Neuronal stem cell (in vitro differentiated cells): ENCODE data around the gene OTOGL.

ENCODE experiments used
- DNase-seq: peaks from one replicate; pipeline ENCODE4 v3.0.0-alpha.2; 2013; ENCODE audit warnings: low spot score
- H2AFZ ChIP-seq: one replicate; pipeline ENCODE4 v1.6.1; 2013; ENCODE audit warnings: mild to moderate bottlenecking, low read length, inconsistent platforms
- H2AK5ac ChIP-seq: 2 replicates; pipeline ENCODE4 v1.6.1; 2013; ENCODE audit warnings: low read depth, mild to moderate bottlenecking, inconsistent platforms, low read length, moderate library complexity, mixed read lengths
- H2BK120ac ChIP-seq: 2 replicates; pipeline ENCODE4 v1.6.1; 2013; ENCODE audit warnings: low read depth, mild to moderate bottlenecking, inconsistent platforms, low read length, moderate library complexity, mixed read lengths
- H2BK12ac ChIP-seq: one replicate; pipeline ENCODE4 v1.6.1; 2013; ENCODE audit warnings: low read length, inconsistent platforms
- H2BK15ac ChIP-seq: 2 replicates; pipeline ENCODE4 v1.6.1; 2013; ENCODE audit warnings: mild to moderate bottlenecking, low read length, inconsistent platforms, mixed read lengths
- H2BK5ac ChIP-seq: one replicate; pipeline ENCODE4 v1.6.1; 2013; ENCODE audit warnings: inconsistent platforms, mild to moderate bottlenecking, low read length, moderate library complexity
- H3K14ac ChIP-seq: one replicate; pipeline ENCODE4 v1.6.1; 2013; ENCODE audit warnings: low read length, inconsistent platforms
- H3K18ac ChIP-seq: 2 replicates; pipeline ENCODE4 v1.6.1; 2013; ENCODE audit warnings: low read length, inconsistent platforms
- H3K23ac ChIP-seq: 2 replicates; pipeline ENCODE4 v1.6.1; 2013; ENCODE audit warnings: low read depth, mild to moderate bottlenecking, mixed read lengths, low read length, inconsistent platforms; ENCODE audit not compliant: poor library complexity
- H3K27ac ChIP-seq: replicated peaks from 3 replicates; pipeline ENCODE4 v1.5.1; 2013; ENCODE audit warnings: low read length, inconsistent platforms
- H3K27me3 ChIP-seq, 3 experiments: 2 replicates each; pipeline ENCODE4 v1.6.1; 2013; ENCODE audit warnings: low read length in 3 of 3, mild to moderate bottlenecking in 2 of 3, inconsistent platforms in 1 of 3, low read depth in 1 of 3, mixed read lengths in 1 of 3, moderate library complexity in 1 of 3; ENCODE audit not compliant: control insufficient read depth in 3 of 3, insufficient read depth in 3 of 3
- H3K36me3 ChIP-seq, 2 donors: replicated peaks in 1 of 2; 2 replicates each; pipeline ENCODE4 v1.6.1; 2013; ENCODE audit warnings: low read length in 2 of 2; ENCODE audit not compliant: control insufficient read depth in 2 of 2, insufficient read depth in 2 of 2
- H3K4ac ChIP-seq: 2 replicates; pipeline ENCODE4 v1.6.1; 2013; ENCODE audit warnings: inconsistent platforms, mild to moderate bottlenecking, low read length, moderate library complexity
- H3K4me1 ChIP-seq, 2 donors: 1 replicate in 1 of 2; 2 replicates in 1 of 2; pipeline ENCODE4 v1.6.1; 2013; ENCODE audit warnings: low read length in 2 of 2, low read depth in 1 of 2; ENCODE audit not compliant: control insufficient read depth in 2 of 2, insufficient read depth in 1 of 2
- H3K4me2 ChIP-seq: one replicate; pipeline ENCODE4 v1.6.1; 2013; ENCODE audit warnings: mild to moderate bottlenecking, low read length, inconsistent platforms; ENCODE audit not compliant: insufficient read depth, poor library complexity, severe bottlenecking
- H3K4me3 ChIP-seq, 2 donors: 2 replicates each; pipeline ENCODE4 v1.5.1; 2013; ENCODE audit warnings: low read length in 2 of 2, mild to moderate bottlenecking in 2 of 2, inconsistent platforms in 1 of 2, moderate library complexity in 1 of 2
- H3K79me1 ChIP-seq: one replicate; pipeline ENCODE4 v1.6.1; 2013; ENCODE audit warnings: low read depth, mild to moderate bottlenecking, inconsistent platforms, low read length, moderate library complexity
- H3K9ac ChIP-seq: one replicate; pipeline ENCODE4 v1.6.1; 2013; ENCODE audit warnings: mild to moderate bottlenecking, low read depth, low read length, inconsistent platforms; ENCODE audit not compliant: poor library complexity
- H3K9me3 ChIP-seq, 2 donors: replicated peaks in 1 of 2; 2 replicates each; pipeline versions ENCODE3 to v1.6.1; 2013; ENCODE audit warnings: low read length in 2 of 2, mild to moderate bottlenecking in 2 of 2, inconsistent platforms in 1 of 2, low read depth in 1 of 2, mixed read lengths in 1 of 2, moderate library complexity in 1 of 2; ENCODE audit not compliant: control insufficient read depth in 2 of 2, insufficient read depth in 1 of 2
- H4K8ac ChIP-seq: one replicate; pipeline ENCODE4 v1.6.1; 2013; ENCODE audit warnings: low read depth, mild to moderate bottlenecking, inconsistent platforms, low read length, moderate library complexity
- H4K91ac ChIP-seq: one replicate; pipeline ENCODE4 v1.6.1; 2013; ENCODE audit warnings: low read length, low read depth, mild to moderate bottlenecking, inconsistent platforms; ENCODE audit not compliant: poor library complexity
- WGBS, 2 donors: extraction: QIAGEN DNeasy Blood & Tissue Kit; methylation state at CpG; one replicate each; pipeline ENCODE4 v1.1.7; 2013; ENCODE audit warnings: missing lambda C conversion rate in 2 of 2, mixed read lengths in 1 of 2; ENCODE audit not compliant: insufficient read length in 2 of 2, insufficient replicate concordance in 1 of 2; ENCODE audit errors: extremely low coverage in 2 of 2; 5-methylcytosine and 5-hydroxymethylcytosine counted together

The OTOGL gene

GRCh38 chr12:80086025-80086424 lies 13.3 kb upstream of the OTOGL start:
- no peak overlapping the region for H2BK15ac ChIP-seq
- no peak overlapping the region for H2BK5ac ChIP-seq
- H3K4me1 ChIP-seq: no peaks in the 10 kb centered on the region
- no peak overlapping the region for H4K91ac ChIP-seq
- H3K4me2 ChIP-seq: no peak overlapping the region
- H2AFZ ChIP-seq: no peak overlapping the region
- no peaks in the 10 kb centered on the region for H3K27me3 ChIP-seq
- H3K9me3 ChIP-seq: no peaks in the 10 kb centered on the region
- no peak overlapping the region for H3K23ac ChIP-seq
- H2BK12ac ChIP-seq: no peak overlapping the region
- no peak overlapping the region for H2BK120ac ChIP-seq
- no CpG with 5 or more reads among the region's 3 CpGs for WGBS, 2 donors
- no peak overlapping the region for H3K14ac ChIP-seq
- no peak overlapping the region for H2AK5ac ChIP-seq
- no peak overlapping the region for H3K4me3 ChIP-seq
- no peak overlapping the region for H4K8ac ChIP-seq
- no peak for DNase-seq
- H3K36me3 ChIP-seq: no peaks in the 10 kb centered on the region
- H3K27ac ChIP-seq: no peak overlapping the region
- H3K18ac ChIP-seq: no peak overlapping the region
- H3K4ac ChIP-seq: no peak overlapping the region
- H3K79me1 ChIP-seq: no peaks in the 10 kb centered on the region
- H3K9ac ChIP-seq: no peak overlapping the region

- H3K9ac ChIP-seq: no peak overlapping the region
- H3K4ac ChIP-seq: no peak overlapping the region
- H3K4me3 ChIP-seq: no peak overlapping the region
- H3K14ac ChIP-seq: no peak overlapping the region
- no peak overlapping the region for H2AFZ ChIP-seq
- no peaks in the 10 kb centered on the region for H3K79me1 ChIP-seq
- H2BK120ac ChIP-seq: no peak overlapping the region
- no peak overlapping the region for H3K4me2 ChIP-seq
- H3K27me3 ChIP-seq: no peaks in the 10 kb centered on the region
- H3K27ac ChIP-seq: no peak overlapping the region
- no peaks in the 10 kb centered on the region for H3K4me1 ChIP-seq
- no peak overlapping the region for H3K18ac ChIP-seq
- H2BK15ac ChIP-seq: no peak overlapping the region
- no peak overlapping the region for H4K91ac ChIP-seq
- no peaks in the 10 kb centered on the region for H3K36me3 ChIP-seq
- DNase-seq: no peak
- no CpG with 5 or more reads among the region's 8 CpGs for WGBS, 2 donors
- H2BK5ac ChIP-seq: no peak overlapping the region
- no peaks in the 10 kb centered on the region for H3K9me3 ChIP-seq
- no peak overlapping the region for H2AK5ac ChIP-seq
- H2BK12ac ChIP-seq: no peak overlapping the region
- no peak overlapping the region for H3K23ac ChIP-seq
- H4K8ac ChIP-seq: no peak overlapping the region
Observed at GRCh38 chr12:80087486-80088213, 11.7 kb upstream of the OTOGL start.

GRCh38 chr12:80100591-80100990 lies 1.3 kb downstream of the OTOGL start:
- Histone ChIP-seq H3K36me3 (no peaks in the 10 kb centered on the region), H3K4me2 (no peak overlapping the region), H3K9ac (no peak overlapping the region), H3K9me3 (no peaks in the 10 kb centered on the region), H2AFZ (no peak overlapping the region), H3K14ac (no peak overlapping the region), H4K91ac (no peak overlapping the region), H3K27me3 (no peaks in the 10 kb centered on the region), H2BK5ac (no peak overlapping the region), H3K79me1 (no peaks in the 10 kb centered on the region), H3K4me3 (no peak overlapping the region), H3K27ac (no peak overlapping the region), H3K4me1 (peaks cover 0 to 4% of the 10 kb centered on the region in 2 donors), H2BK120ac (no peak overlapping the region), H2AK5ac (no peak overlapping the region), H3K23ac (no peak overlapping the region), H3K18ac (no peak overlapping the region), H3K4ac (no peak overlapping the region), H2BK12ac (no peak overlapping the region), H2BK15ac (no peak overlapping the region), H4K8ac (no peak overlapping the region)
- DNase-seq: no peak
- WGBS, 2 donors: no CpG with 5 or more reads among the region's 1 CpG

- H3K79me1 ChIP-seq: no peaks in the 10 kb centered on the region
- no CpG with 5 or more reads among the region's 2 CpGs for WGBS, 2 donors
Observed at GRCh38 chr12:80101126-80101525, 1.8 kb downstream of the OTOGL start.

More at GRCh38 chr12:80101126-80101525, 1.8 kb downstream of the OTOGL start:
- H3K14ac ChIP-seq: no peak overlapping the region
- no peak overlapping the region for H3K4me2 ChIP-seq
- no peaks in the 10 kb centered on the region for H3K36me3 ChIP-seq
- no peaks in the 10 kb centered on the region for H3K9me3 ChIP-seq
- no peak overlapping the region for H3K27ac ChIP-seq
- H3K23ac ChIP-seq: no peak overlapping the region
- no peak for DNase-seq
- no peak overlapping the region for H3K18ac ChIP-seq
- H2BK5ac ChIP-seq: no peak overlapping the region
- no peak overlapping the region for H4K91ac ChIP-seq
- no peak overlapping the region for H4K8ac ChIP-seq
- no peak overlapping the region for H2BK12ac ChIP-seq
- no peak overlapping the region for H3K4me3 ChIP-seq
- no peak overlapping the region for H2BK15ac ChIP-seq
- no peaks in the 10 kb centered on the region for H3K27me3 ChIP-seq
- H2AFZ ChIP-seq: peak overlapping the region; percentile 46
- H3K4ac ChIP-seq: no peak overlapping the region
- no peak overlapping the region for H2BK120ac ChIP-seq
- peaks cover 0 to 4% of the 10 kb centered on the region in 2 donors for H3K4me1 ChIP-seq
- H3K9ac ChIP-seq: no peak overlapping the region
- no peak overlapping the region for H2AK5ac ChIP-seq
